ENCODE data around the gene ESR1. TPM values are rescaled to one million over a fixed set of nuclear protein-coding genes. Genes with fewer than 3 reads are reported as not detected.
"Not testable (repeated sequence)": the region's sequence is repeated elsewhere in the genome, so short reads cannot be mapped to it uniquely, and the experiment has no call there.

The ESR1 gene
- polyA plus RNA-seq, 3 donors = 0.12 to 0.24 (median 0.23) TPM

DNA sequence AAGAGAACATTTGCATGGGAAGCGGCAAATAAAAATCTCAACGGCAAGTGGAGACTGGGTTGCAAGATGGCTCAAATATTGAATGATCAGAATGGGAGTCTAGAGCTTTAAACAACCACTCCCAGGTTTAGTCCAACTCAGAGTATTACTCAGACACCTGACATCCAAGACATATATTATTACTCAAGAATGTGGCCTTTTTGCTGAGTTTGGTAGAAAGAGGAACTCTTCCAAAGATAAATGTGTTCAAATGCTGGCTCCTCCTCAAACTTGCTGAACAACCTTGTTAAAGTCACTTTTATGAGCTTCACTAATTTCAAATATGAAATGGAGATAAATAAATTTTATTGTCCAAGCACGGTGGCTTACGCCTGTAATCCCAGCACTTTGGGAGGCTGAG lies 77.8 kb downstream of the ESR1 start:
- Mint-ChIP-seq H3K27ac (no peak overlapping the region), H3K36me3 (peaks cover 0 to 3% of the 10 kb centered on the region in 2 donors), H3K27me3 (ENCODE audit: low read depth in 3 of 3) (no peaks in the 10 kb centered on the region), H3K9me3 (peaks cover 0 to 15% (median 4%) of the 10 kb centered on the region in 7 donors), H3K4me3 (no peak overlapping the region), H3K4me1 (no peaks in the 10 kb centered on the region)
- no peaks in the 10 kb centered on the region for H3K9me3 ChIP-seq (replicated peaks in 1 of 2; ENCODE audit: control insufficient read depth in 1 of 2, insufficient read depth in 1 of 2, low read length in 2 of 2)
- H3K27me3 ChIP-seq (ENCODE audit: control insufficient read depth in 2 of 2, insufficient read depth in 2 of 2, low read length in 2 of 2) = no peaks in the 10 kb centered on the region
- no peak overlapping the region for H3K27ac ChIP-seq (ENCODE audit: low read depth in 1 of 2, low read length in 2 of 2)
- H4K20me1 ChIP-seq (ENCODE audit: insufficient read depth, low read length) = no peaks in the 10 kb centered on the region
- intact Hi-C loops (cut with micrococcal nuclease) = no loop called here
- H2AFZ ChIP-seq (ENCODE audit: insufficient read depth, low read depth, low read length, poor library complexity, severe bottlenecking) = no peak overlapping the region
- H3K4me3 ChIP-seq (replicated peaks in 1 of 3; ENCODE audit: low read depth in 2 of 3, low read length in 3 of 3) = no peak overlapping the region
- H3K4me2 ChIP-seq (replicated peaks; ENCODE audit: extremely low read depth, low read length, poor library complexity, severe bottlenecking) = no peak overlapping the region
- 100% methylated on average over 2 of the region's 4 CpGs for WGBS (ENCODE audit: insufficient coverage)
- DNase-seq = no peak
- TF ChIP-seq, protein P1, sequence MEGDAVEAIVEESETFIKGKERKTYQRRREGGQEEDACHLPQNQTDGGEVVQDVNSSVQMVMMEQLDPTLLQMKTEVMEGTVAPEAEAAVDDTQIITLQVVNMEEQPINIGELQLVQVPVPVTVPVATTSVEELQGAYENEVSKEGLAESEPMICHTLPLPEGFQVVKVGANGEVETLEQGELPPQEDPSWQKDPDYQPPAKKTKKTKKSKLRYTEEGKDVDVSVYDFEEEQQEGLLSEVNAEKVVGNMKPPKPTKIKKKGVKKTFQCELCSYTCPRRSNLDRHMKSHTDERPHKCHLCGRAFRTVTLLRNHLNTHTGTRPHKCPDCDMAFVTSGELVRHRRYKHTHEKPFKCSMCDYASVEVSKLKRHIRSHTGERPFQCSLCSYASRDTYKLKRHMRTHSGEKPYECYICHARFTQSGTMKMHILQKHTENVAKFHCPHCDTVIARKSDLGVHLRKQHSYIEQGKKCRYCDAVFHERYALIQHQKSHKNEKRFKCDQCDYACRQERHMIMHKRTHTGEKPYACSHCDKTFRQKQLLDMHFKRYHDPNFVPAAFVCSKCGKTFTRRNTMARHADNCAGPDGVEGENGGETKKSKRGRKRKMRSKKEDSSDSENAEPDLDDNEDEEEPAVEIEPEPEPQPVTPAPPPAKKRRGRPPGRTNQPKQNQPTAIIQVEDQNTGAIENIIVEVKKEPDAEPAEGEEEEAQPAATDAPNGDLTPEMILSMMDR (IDR thresholded peaks at IDR 0.05) = no peak
- H3K4me1 ChIP-seq (ENCODE audit: control insufficient read depth in 1 of 2, insufficient read depth in 2 of 2, low read length in 2 of 2) = no peaks in the 10 kb centered on the region
- H3K9ac ChIP-seq (ENCODE audit: insufficient read depth, low read length, poor library complexity, severe bottlenecking) = no peak overlapping the region
- no peaks in the 10 kb centered on the region for H3K36me3 ChIP-seq (replicated peaks in 1 of 2; ENCODE audit: control insufficient read depth in 1 of 2, insufficient read depth in 2 of 2, low read length in 2 of 2)
- no peaks in the 10 kb centered on the region for H3K79me2 ChIP-seq (ENCODE audit: insufficient read depth, low read length)

DNA sequence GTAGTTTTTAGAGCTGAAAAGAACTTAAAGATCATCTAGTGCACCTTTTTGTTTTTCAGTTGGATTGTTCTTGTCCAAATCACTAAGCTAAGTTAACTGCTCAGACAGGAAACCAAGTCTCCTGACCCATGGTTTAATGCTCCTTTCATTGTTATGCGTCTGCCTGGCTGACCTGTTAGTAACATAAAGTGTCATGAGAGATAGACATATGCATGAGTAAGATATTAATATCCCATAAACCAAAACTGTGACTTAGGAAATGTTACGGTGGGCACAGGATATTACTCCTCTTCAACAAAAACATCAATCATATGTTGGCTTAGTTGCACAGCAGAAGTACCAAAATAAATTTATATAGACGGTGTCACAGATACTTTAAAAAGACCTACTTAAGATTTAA lies 84.0 kb downstream of the ESR1 start:
- Histone ChIP-seq H3K27me3 (ENCODE audit: control insufficient read depth in 2 of 2, insufficient read depth in 2 of 2, low read length in 2 of 2) (no peaks in the 10 kb centered on the region), H3K36me3 (replicated peaks in 1 of 2; ENCODE audit: control insufficient read depth in 1 of 2, insufficient read depth in 2 of 2, low read length in 2 of 2) (no peaks in the 10 kb centered on the region), H3K4me2 (replicated peaks; ENCODE audit: extremely low read depth, low read length, poor library complexity, severe bottlenecking) (no peak overlapping the region), H4K20me1 (ENCODE audit: insufficient read depth, low read length) (no peaks in the 10 kb centered on the region), H3K4me3 (replicated peaks in 1 of 3; ENCODE audit: low read depth in 2 of 3, low read length in 3 of 3) (no peak overlapping the region), H3K27ac (ENCODE audit: low read depth in 1 of 2, low read length in 2 of 2) (no peak overlapping the region), H3K79me2 (ENCODE audit: insufficient read depth, low read length) (no peaks in the 10 kb centered on the region), H3K4me1 (ENCODE audit: control insufficient read depth in 1 of 2, insufficient read depth in 2 of 2, low read length in 2 of 2) (no peaks in the 10 kb centered on the region), H3K9me3 (replicated peaks in 1 of 2; ENCODE audit: control insufficient read depth in 1 of 2, insufficient read depth in 1 of 2, low read length in 2 of 2) (peaks cover 0 to 5% of the 10 kb centered on the region in 2 donors), H2AFZ (ENCODE audit: insufficient read depth, low read depth, low read length, poor library complexity, severe bottlenecking) (no peak overlapping the region), H3K9ac (ENCODE audit: insufficient read depth, low read length, poor library complexity, severe bottlenecking) (no peak overlapping the region)
- Mint-ChIP-seq H3K36me3 (peaks cover 0 to 3% of the 10 kb centered on the region in 2 donors), H3K27me3 (ENCODE audit: low read depth in 3 of 3) (no peaks in the 10 kb centered on the region), H3K4me1 (no peaks in the 10 kb centered on the region), H3K27ac (no peak overlapping the region), H3K4me3 (no peak overlapping the region), H3K9me3 (peaks cover 9 to 23% (median 13%) of the 10 kb centered on the region in 7 donors)
- DNase-seq = no peak
- intact Hi-C loops (cut with micrococcal nuclease) = no loop called here
- no CpG with 5 or more reads among the region's 3 CpGs for WGBS (ENCODE audit: insufficient coverage)
- TF ChIP-seq, protein P1 (IDR thresholded peaks at IDR 0.05) = no peak

DNA sequence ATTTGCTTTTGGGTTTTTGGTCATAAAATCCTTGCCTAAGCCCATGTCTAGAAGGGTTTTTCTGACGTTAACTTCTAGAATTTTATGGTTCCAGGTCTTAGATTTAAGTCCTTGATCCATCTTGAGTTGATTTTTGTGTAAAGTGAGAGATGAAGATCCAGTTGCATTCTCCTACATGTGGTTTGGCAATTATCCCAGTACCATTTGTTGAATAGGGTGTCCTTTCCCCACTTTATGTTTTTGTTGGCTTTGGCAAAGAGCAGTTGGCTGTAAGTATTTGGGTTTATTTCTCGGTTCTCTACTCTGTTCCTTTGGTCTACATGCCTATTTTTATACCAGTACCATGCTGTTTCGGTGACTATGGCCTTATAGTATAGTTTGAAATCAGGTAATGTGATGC lies 86.9 kb downstream of the ESR1 start:
- H3K36me3 Mint-ChIP-seq; H2AFZ ChIP-seq (ENCODE audit: insufficient read depth, low read depth, low read length, poor library complexity, severe bottlenecking); H3K4me1 ChIP-seq (ENCODE audit: control insufficient read depth in 1 of 2, insufficient read depth in 2 of 2, low read length in 2 of 2); H3K9ac ChIP-seq (ENCODE audit: insufficient read depth, low read length, poor library complexity, severe bottlenecking); H3K4me2 ChIP-seq (replicated peaks; ENCODE audit: extremely low read depth, low read length, poor library complexity, severe bottlenecking); H3K4me3 ChIP-seq (replicated peaks in 1 of 3; ENCODE audit: low read depth in 2 of 3, low read length in 3 of 3); H3K4me1 Mint-ChIP-seq; H4K20me1 ChIP-seq (ENCODE audit: insufficient read depth, low read length); H3K9me3 ChIP-seq (replicated peaks in 1 of 2; ENCODE audit: control insufficient read depth in 1 of 2, insufficient read depth in 1 of 2, low read length in 2 of 2); H3K27ac ChIP-seq (ENCODE audit: low read depth in 1 of 2, low read length in 2 of 2); H3K27me3 ChIP-seq (ENCODE audit: control insufficient read depth in 2 of 2, insufficient read depth in 2 of 2, low read length in 2 of 2); H3K27me3 Mint-ChIP-seq (ENCODE audit: low read depth in 3 of 3); H3K79me2 ChIP-seq (ENCODE audit: insufficient read depth, low read length); DNase-seq; H3K36me3 ChIP-seq (replicated peaks in 1 of 2; ENCODE audit: control insufficient read depth in 1 of 2, insufficient read depth in 2 of 2, low read length in 2 of 2); intact Hi-C loops (cut with micrococcal nuclease); H3K4me3 Mint-ChIP-seq: not testable (repeated sequence)
- Mint-ChIP-seq H3K27ac (peak overlapping the region in 1 of 7 donors; percentile 3), H3K9me3 (peaks cover 12 to 25% (median 17%) of the 10 kb centered on the region in 7 donors)
- WGBS (ENCODE audit: insufficient coverage) = no CpG with 5 or more reads among the region's 3 CpGs

All from CD14-positive monocyte (primary cell).